Activated CD8-positive, alpha-beta memory T cell treated with anti-CD3 and anti-CD28 coated beads, Interleukin-2, amount 50 U/mL, for 24 hours (primary cell): ENCODE measurements around the gene ATP2A3.
"Not testable (repeated sequence)": the region's sequence is repeated elsewhere in the genome, so short reads cannot be mapped to it uniquely, and the experiment has no call there.

Experiments
- DNase-seq: peaks from one replicate; pipeline ENCODE4 v3.0.0-alpha.2; 2020; ENCODE audit errors: extremely low read depth

Gene ATP2A3

DNA sequence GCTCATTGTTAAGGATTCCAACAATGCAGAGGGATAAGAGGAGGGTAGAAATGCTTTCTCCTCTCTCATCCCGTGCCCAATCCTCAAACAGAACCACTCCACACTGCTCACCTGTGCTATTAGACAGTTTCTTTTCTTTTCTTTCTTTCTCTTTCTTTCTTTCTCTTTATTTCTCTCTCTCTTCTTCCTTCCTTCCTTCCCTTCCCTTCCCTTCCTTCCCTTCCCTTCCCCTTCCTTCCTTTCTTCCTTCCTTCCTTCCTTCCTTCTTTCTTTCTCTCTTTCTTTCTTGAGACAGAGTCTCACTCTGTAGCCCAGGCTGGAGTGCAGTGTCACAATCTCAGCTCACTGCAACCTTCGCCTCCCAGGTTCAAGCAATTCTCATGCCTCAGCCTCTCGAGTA is 27.5 kb upstream of the ATP2A3 start:
- DNase-seq = not testable (repeated sequence)

DNA sequence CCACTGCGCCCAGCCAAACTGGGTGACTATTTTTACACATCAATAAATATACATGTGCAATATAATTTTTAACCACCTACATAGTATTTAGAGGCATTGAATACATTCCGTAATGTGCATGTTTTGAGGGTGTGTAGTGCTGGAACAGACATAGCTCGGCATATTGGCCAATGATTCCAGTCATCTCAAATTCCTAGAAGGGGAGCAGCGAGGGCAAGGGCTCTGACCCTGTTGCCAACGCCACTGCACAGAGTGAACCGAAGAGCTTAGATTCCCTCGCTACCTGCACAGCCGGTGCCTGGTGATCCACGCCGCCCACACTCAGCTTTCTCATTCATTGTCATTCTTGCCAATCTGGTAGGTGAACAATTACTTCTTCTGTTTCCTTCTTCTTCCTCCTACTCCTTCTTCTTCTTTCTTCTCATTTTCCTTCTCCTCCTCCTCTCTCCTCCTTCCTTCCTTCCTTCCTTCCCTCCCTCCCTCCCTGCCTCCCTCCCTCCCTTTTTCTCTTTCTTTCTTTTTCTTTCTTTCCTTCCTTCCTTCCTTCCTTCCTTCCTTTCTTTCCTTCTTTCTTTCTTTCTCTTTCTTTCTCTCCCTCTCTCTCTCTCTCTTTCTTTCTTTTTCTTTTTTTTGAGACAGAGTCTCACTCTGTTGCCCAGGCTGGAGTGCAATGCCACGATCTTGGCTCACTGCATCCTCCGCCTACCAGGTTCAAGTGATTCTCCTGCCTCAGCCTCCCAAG is 26.3 kb upstream of the ATP2A3 start:
- no peak for DNase-seq

DNA sequence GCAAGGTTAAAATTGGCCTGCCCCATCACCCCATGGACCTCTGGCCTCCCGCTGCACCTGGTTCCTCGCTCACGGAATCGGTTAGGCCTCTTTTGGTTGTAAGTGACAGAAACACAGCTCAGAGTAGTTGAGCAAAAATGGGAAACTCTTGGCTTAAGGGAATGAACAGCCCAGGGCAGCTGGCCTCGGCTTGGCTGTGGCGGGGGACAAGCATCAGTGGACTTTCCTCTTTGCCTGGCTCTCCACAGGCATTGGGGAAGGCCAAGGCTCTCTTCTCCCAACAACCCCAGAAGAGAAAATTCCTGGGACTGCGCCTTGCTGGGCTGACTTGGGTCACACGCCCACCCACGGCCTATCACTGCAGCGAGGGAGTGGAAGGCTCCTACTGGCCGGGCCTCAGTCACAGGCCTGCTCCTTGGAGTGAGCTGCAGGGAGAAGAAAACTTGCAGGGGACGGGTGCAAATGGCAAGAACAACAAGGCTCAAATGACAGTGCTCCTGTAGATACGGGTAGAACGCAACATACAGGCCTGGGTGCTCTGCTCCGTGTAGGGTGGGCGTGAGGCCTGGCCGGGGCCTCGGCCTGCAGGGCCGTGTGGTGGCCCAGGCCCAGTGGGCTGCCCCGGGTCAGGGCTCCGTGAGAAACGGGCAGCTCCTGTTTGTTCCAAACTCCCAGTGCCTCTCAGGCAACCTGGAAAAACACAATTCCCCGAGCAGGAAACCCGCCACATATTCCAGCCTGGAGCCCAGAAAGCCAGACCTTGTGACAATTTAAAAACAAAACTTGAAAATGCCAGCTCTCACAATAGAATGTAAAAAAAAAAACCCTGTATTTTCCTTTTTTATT is 25.0 kb upstream of the ATP2A3 start:
- no peak for DNase-seq

DNA sequence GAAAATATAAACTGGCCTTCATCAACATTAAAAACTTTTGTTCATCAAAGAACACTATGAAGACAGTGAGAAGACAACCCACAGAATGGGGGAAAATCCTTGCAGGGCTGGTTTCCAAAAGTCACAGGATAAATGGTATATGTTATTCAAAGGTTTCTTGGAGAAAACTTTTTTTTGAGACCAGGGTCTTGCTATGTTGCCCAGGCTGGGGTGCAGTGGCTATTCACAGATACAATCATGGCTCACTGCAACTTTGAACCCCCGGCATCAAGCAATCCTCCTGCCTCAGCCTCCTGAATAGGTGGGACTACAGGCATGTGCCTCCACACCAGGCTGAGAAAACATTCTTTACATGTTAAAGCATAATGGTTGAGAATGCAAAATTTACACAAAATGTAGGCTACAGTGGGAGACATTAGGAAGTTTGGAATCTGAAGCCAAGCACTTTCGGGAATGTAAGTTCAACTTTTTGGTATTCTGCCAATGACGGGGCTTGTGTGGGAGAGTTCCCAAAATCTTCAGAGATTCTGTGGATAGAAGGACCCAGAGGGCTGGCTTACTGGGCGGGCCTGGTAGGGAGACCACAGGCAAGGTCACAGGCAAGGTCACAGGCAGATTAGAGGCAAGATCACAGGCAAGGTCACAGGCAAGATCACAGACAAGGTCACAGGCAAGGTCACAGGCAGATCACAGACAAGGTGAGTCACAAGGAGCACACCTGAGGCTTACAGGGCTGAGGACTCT is 24.2 kb upstream of the ATP2A3 start:
- DNase-seq = no peak

DNA sequence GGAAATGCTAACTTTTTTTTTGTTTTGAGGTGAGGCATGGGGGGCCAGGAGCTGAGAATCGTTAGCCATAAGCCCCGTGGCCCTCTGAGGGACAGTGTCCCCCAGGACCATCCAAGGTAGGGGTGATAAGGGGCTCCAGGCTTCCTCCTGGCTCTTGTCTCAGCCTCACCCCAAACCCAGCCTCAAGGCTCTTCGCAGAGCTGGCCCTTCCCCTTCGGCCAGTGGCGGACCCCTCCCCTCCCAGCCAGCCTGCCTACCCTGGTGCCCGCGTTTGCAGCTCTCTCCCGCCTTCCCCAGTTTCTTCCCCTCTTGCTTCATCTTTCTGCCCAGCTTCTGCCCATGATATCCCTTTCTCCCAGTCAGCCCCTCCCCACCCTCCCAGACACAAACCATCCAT is 22.7 kb upstream of the ATP2A3 start:
- DNase-seq = no peak

DNA sequence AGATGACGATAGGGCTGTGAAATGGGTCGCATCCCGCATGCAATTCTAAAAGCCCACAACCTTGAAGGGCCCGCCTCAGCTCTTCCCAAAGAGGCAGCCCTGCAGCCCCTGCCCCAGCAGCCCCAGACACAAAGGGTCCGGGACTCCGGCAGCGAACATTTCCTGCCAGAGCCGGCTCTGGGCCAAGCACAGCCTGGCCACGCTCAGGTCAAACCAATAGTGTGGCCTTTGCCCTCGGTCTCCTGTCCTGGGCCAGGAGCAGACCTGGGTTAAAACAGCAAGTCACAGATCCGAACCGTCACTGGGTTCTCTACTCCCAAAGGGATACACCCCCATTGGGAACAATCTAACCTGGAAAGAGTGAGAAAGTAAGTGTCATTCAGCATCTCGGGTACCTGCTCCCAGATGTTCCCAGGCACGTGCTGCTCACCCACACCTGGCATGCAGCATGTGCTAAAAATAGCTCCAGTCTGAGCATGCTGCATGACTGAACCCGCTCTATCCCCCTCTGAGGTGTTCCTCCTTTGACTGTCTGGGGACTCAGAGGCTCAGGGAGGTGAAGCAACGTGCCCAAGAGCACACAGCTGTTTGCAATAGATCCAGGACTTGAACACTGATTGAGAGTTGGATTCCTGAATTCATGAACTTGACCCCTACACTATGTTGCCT is 22.2 kb upstream of the ATP2A3 start:
- no peak for DNase-seq

DNA sequence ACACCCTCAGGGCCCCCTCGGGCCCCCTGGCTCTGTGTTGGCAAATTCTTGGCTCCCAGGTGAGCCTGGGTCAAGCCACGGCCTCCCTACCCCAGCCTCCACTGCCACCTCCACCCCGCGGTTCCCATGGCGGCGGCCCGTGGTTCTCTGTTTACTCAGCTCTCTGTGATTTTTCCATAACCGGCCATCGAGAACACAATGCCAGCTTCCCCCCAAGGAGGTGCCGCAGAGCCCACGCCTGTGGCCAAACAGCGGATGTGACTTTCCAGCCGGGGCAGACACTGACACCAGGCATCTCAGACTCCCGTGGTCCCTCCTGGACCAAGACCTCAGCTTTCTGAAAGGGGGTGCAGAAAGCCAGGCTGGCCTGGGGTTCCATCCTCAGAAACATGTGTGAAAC is 21.6 kb upstream of the ATP2A3 start:
- no peak for DNase-seq

DNA sequence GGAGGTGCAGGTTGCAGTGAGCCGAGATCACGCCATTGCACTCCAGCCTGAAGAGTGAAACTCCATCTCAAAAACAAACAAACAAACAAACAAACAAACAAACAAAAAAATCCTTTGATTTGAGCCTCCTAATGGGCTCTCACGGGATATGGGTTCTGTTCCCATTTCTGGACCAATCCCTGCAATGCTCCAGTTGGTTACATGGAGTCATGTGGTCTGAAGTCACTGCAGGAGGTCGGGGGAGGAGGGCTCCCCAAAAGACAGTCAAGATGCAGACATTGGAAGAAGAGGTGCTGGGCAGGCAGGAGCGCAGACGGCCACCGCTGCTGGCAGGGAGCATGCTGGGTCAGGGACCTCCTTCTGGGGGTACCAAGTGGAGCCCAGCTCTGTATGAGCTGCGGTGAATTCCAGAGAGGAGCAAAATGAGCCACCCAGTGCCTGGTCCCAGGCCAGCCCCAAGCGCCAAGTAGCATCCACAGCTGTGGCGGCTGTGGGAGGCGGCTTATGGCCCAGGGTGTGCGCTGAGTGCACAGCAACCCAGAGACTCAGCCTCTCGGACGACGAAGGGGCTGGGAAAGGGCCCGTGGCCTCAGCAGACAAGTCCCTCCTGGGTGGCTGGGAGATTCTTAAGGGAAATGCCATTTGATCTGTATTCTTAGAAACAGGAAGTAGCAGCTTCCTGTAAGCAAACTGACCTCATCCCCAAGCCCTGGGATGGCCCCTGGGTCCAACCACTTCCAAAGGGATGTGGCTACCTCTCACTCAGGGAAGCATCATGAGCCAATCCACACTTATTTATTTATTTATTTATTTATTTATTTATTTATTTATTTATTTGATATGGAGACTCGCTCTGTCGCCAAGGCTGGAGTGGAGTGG is 19.6 kb upstream of the ATP2A3 start:
- DNase-seq = no peak

DNA sequence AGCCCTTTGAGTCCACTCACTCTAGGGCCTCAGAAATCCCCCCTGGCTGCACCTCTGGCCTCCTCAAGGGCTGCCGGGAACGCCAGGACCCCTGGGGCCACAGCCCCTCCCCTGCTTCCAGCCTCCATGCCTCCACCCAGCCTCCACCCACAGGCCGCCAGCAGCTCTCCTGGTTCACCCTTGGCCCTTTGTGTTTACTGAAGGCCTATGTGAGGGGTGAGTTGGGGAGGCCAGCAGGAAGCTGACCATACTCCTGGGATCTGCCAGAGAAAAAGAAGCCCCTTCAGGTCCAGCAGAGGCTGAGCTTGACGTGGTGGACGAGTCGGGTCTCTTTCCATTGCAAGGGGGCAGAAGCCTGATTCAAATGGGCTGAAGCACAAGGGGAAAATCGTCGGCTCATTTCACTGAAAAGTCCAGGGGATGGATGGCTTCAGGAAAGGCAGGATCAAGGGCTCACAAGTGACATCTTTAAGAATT is 18.3 kb upstream of the ATP2A3 start:
- DNase-seq = no peak

DNA sequence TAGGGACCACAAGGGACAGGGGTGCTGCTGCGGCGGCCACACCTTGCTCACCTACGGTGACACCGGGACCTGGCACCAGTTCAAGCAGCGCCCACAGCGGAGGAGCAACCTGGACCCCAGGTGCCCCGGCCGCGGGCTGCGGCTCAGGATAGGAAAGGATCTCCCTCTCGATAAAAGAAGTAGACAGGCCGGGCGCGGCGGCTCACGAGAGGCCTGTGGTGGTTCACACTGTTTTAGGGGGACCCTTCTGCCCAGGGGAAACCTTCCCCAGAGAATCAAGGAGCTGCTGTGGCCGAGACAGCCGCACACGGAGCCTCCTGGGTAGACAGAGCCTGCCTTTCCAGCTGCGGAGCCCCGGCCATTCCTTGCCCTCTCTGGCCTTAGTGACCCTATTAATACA is 17.9 kb upstream of the ATP2A3 start:
- DNase-seq = no peak

DNA sequence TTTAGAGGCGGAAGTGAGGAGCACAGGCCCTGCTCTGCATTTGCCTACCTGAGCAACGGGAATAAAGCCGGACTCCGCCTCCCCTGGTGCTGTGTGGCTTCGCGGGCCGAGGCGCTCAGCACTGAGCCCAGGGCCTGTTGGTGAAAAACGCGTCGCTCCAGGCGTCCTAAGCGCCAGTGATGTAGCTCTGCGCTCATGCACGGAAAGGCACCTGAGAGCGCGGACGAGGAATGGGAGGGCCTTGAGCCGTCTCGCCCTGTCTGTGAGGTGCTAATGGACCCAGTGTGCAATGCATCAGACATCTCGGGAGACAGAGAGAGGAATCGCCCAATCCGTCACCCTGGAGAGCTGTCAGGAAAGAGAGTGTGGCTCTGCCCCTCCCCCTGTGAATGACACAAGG is 17.2 kb upstream of the ATP2A3 start:
- DNase-seq = no peak

DNA sequence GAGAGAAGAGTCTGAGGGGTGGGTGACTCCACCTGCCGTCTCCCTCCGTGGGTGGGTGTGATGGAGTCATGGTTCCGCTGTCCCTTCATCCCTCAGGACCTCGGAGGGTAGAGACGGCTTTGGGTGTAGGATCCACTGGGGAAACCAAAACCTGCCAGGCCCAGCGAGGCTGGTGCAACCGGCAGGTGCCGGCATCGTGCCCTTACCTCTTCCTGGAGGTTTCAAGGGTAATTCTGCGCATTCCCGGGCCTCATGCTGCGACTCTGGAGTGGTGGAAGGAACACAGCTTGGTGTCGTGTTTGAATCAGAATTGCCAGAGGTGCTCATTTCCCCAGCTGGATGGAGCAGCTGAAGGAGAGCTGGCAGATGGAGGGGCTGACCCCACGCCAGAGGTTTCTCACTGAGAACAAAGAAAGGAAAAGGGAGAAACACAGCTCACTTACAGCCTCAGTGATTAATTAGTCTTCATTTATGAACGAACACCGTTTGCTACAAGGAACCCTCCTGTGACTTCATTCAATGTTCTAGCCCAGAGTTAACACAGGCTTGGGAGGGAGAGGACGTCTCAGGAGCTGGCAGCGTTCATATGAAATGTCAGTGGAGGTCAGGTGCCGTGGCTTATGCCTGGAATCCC is 16.3 kb upstream of the ATP2A3 start:
- no peak for DNase-seq

DNA sequence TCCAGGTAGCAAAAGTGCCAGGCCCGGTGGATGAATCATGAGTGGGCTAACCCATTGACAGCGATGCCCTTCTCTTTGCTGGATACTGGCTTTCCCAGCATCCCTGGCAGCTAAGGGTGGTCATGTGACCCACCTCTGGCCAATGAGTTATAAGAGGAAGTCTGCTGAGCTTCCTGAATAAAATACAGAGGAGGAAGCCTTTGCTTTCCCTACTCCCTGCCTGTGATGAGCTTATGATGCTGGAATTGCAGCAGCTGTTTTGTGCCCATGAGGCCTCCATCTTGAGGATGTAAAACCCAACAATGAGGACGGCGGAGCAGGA is 15.0 kb upstream of the ATP2A3 start:
- no peak for DNase-seq

DNA sequence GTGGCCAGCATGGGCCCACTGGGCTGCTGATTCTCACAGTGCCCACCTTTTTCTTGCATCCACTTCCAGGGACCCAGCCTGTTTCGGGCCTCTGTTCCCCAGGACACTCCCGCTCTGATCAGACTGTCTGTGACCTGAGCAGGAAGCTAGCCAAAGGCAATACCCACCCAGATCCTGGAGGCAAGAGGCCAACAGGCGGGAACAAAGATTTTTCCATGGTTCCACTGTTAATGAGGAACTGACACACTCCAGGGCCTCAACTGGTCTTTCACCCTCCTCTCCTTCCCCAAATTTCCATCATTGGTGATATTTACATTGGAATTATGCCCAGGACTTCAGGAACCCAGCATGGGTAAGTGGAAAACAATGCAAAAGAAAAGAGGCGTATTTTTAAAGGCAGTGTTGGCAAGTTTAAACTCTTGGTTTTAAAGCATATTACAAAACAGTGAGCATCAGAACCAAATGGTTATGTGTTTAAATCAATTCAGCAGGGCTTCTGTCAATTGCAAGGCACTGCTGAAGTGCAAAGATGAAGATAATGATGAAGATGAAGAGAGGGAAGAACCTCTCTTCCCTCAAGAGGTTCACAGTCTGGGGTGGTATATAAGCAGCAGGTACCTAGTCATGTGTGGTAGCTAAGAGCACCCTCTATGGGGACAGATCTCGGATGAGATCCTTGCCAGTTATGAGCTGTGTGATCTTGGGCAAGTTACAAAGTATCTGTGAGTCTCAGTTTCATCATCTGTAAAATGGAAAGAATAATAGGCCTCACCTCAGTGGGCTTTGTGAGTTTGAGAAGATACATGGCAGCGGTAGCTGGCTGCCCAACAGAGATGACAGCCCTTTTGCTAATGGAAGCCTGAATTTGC is 14.4 kb upstream of the ATP2A3 start:
- no peak for DNase-seq

DNA sequence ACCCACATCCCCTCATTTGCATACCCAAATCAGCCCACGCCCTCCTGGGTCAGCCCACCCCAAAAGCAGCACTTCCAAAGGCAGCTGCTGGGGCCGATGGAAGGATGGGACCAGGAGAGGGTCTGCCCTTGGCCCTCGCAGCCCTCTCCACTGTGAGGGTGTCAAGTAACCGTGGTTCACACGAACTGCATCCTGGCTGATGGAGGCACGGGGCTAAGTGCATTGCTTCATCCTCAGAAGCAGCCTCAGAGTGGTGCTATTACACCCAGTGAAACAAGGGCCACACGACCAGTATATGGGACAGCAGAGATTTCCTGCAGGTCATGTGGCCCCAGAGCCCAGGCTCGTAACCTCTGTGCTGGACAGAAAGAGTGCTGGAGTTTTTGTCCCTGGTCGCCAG is 13.2 kb upstream of the ATP2A3 start:
- no peak for DNase-seq

DNA sequence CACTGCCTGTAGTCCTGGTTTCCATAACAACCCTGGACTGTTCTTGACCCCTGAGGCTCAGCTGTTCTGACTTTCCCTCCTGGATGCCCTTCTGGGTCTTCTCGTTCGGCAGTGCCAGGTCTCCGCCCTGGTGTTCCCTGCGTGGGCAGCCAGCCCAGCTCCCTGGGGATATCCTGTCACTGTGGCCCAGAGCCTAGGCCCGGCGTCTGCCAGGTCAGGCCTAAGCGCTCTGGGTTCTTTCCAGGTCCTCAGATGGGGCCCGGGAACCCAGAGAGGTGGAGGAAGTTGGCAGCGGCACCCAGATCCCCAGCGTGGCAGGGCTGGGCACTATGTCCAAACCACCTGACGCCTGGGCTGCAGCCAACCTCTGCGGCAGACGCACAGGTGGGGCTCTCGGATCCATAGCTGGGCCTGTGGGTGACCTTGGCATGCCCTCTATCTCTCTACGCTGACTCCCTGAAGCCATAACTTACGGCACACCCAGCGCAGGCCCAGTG is 12.5 kb upstream of the ATP2A3 start:
- DNase-seq = no peak

DNA sequence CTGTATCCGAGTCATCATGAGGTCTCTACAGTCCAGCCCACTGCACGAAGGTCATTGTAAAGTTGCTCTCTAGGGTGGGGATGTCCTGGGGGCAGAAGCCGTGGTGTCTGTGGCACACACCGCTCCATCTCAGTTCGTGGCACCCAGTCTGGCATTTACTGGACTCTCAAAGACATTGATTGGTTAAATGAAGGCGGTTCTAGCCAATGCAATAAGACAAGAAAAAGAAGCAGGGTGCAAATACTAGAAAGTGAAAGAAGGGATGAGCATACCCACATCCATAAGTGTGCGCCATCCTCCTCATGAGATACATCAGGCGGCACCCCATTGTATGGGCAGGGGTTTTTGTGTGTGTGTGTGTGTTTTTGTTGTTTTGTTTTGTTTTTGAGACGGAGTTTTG is 10.7 kb upstream of the ATP2A3 start:
- DNase-seq = no peak

DNA sequence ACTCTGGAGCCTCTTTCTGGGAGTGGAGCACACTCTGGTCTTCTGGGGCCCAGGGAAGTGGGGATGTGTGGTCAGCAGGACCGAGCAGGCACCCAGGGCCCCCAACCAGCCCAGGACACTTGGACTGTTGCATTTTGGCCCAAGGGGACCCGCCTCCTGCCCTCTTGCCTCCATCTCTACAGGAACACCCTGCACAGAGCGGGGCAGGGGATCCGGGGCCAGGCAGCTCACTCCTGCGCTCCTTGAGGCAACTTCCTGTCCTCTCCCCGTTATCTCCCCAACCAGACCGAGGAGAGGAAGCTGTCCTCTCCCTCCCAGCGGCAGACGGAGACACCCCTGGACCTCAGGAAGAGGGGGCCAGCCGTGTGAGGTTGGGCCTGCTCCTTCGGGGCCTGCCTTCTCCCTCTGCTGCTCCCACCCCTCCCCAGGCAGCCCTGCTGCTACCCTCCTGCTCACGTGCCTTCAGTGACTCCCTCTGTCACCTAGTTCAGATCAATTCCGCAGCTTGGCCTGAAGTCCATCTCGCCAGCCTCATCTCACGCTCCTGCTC is 10.0 kb upstream of the ATP2A3 start:
- no peak for DNase-seq

DNA sequence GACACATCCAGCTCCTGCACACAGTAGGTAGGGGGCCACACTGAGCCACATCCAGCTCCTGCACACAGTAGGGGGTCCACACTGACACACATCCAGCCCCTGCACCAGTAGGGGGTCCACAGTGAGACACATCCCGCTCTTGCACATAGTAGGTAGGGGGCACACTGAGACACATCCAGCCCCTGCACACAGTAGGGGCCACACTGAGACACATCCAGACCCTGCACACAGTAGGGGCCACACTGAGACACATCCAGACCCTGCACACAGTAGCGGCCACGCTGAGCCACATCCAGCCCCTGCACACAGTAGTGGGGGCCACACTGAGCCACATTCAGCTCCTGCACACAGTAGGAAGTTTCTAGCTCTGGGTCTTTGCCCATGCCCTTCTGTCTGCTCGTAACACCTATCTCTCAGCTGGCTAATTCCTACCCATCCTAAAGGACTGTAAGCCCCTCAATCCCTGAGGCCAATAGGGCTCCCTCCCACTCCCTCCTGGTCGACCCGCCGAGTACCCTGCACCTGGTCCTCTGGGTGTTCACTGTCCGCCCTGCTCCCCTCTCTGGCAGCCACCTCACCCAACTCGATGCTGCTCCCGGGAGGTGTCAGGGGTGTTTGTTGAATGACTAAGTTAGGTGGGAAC is 9.4 kb upstream of the ATP2A3 start:
- DNase-seq = no peak
